Cardiac fibroblast (primary cell): ENCODE results near the gene CSF2.

ENCODE experiments used
- DNase-seq, 2 donors: peaks; one replicate each; pipeline versions ENCODE4 v3.0.0 to v3.0.0-alpha.2; 2010; ENCODE audit warnings: low read depth in 2 of 2
- H3K4me3 ChIP-seq, 2 donors: replicated peaks in 1 of 2; 1 replicate in 1 of 2; 2 replicates in 1 of 2; pipeline ENCODE4 v1.5.1; 2011; ENCODE audit warnings: low read depth in 2 of 2, low read length in 2 of 2, mild to moderate bottlenecking in 2 of 2, moderate library complexity in 1 of 2
- TF ChIP-seq, protein P1 (sequence below): IDR thresholded peaks from one replicate; pipeline ENCODE4 v1.5.1; 2011; ENCODE audit warnings: low read depth, mild to moderate bottlenecking, low read length, inconsistent platforms

CSF2 gene

DNA sequence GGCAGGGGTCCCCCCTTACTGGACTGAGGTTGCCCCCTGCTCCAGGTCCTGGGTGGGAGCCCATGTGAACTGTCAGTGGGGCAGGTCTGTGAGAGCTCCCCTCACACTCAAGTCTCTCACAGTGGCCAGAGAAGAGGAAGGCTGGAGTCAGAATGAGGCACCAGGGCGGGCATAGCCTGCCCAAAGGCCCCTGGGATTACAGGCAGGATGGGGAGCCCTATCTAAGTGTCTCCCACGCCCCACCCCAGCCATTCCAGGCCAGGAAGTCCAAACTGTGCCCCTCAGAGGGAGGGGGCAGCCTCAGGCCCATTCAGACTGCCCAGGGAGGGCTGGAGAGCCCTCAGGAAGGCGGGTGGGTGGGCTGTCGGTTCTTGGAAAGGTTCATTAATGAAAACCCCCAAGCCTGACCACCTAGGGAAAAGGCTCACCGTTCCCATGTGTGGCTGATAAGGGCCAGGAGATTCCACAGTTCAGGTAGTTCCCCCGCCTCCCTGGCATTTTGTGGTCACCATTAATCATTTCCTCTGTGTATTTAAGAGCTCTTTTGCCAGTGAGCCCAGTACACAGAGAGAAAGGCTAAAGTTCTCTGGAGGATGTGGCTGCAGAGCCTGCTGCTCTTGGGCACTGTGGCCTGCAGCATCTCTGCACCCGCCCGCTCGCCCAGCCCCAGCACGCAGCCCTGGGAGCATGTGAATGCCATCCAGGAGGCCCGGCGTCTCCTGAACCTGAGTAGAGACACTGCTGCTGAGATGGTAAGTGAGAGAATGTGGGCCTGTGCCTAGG is at the start of gene CSF2:
CSF2 (plus strand) TSS at position 559 of the 783 bp plus-strand sequence; CDS start at position 594, 35 bp downstream.
- no peak within 1 kb of the TSS for H3K4me3 ChIP-seq
- DNase-seq = peak in 1 of 2 donors; percentile 62
- TF ChIP-seq, protein P1, sequence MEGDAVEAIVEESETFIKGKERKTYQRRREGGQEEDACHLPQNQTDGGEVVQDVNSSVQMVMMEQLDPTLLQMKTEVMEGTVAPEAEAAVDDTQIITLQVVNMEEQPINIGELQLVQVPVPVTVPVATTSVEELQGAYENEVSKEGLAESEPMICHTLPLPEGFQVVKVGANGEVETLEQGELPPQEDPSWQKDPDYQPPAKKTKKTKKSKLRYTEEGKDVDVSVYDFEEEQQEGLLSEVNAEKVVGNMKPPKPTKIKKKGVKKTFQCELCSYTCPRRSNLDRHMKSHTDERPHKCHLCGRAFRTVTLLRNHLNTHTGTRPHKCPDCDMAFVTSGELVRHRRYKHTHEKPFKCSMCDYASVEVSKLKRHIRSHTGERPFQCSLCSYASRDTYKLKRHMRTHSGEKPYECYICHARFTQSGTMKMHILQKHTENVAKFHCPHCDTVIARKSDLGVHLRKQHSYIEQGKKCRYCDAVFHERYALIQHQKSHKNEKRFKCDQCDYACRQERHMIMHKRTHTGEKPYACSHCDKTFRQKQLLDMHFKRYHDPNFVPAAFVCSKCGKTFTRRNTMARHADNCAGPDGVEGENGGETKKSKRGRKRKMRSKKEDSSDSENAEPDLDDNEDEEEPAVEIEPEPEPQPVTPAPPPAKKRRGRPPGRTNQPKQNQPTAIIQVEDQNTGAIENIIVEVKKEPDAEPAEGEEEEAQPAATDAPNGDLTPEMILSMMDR = no peak

DNA sequence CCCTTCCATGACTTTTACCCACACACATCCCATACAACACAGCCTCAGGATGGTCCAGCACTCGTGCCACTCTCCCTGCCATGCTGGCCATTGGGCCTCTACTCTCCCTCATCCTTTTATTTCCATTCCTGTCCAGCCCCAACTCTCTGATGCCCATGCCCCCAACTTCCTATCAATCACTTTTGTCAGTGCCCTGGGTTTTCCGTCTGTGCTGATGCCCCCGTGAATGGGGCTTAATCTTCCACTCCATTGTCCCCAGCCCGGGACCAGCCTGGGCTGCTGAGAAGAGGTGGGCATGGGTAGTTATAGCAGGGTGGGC is 49.5 kb upstream of the CSF2 start:
- no peak for DNase-seq
- TF ChIP-seq, protein P1 = no peak
- no peak overlapping the region for H3K4me3 ChIP-seq

DNA sequence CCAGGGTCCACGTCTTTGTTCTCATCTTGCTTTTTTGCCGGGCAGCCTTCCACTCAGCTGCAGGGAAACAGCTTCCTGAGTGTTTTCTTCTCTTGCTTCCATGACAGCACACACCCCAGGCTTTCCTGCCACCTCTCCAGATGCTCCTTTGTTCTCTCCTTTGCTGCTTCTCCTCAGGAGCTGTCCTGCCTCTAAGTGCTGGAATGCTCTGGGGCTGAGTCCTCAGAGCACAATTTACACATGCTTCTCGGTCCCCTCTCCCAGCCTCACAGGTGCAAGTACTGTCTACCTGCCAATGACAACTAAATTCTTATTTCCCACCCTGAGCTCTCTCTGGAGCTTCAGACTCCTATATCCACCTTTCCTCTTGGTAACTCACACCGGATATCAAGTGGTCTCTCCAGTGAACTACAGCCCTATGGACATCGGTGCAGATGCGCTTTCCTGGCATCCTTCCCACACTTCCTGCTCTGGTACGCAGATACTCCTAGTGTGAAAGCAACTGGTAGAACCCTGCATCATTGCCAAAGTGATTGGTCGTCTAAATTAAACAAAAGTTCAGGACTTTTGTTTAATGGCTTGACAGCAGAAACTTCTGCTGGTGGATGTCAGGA is 48.7 kb upstream of the CSF2 start:
- TF ChIP-seq, protein P1 = no peak
- DNase-seq = no peak
- H3K4me3 ChIP-seq = no peak overlapping the region

DNA sequence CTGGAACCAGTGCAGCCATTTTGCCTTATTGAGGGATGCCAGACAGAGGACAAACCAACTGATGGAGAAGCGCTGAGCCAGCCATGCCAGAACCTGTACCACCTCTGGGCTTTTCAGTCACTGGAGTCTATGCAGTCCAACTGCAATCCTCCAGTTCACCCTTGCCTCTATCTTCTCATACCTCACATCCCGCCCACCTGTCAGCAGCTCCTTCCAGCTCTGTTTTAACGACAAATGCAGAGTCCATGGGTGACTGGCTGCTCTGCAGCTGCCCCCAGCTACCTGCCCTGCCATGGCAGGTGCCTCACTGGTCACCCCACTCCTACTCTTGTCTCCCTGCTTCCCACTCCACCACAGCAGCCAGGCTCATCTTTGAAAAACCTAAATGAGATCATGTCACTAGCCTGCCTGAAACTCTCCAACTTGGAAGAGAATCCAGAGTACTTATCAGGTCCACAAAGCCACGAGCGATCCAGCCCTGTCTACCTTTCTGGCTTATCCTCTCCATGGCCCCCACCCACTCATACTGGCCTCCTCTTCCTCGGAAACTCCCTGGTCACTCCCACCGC is 48.1 kb upstream of the CSF2 start:
- no peak overlapping the region for H3K4me3 ChIP-seq
- TF ChIP-seq, protein P1 = no peak
- no peak for DNase-seq

DNA sequence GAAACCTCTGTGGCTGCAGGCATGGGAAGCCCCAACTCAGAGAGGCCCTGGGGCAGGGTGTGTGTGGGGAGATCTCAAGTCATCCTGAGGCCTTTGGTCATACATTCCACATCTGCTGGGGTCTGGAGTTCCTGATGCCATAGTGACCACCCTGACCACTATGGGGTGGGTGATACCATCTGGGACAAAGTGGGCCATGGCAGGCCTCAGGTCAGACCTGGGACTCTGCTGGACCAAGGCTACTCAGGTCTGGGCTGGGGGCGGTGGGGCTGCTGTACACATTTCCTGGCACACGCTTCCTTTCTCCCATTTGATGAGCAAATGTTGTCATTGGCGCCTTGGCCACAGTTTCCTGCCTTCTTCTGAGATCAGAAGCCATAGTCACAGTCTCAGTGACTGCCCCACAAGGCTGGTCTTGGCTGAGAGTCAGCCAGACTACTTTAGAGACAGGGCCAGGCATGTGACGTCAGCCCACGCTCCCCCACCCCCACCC is 47.0 kb upstream of the CSF2 start:
- no peak overlapping the region for H3K4me3 ChIP-seq
- TF ChIP-seq, protein P1 = no peak
- no peak for DNase-seq

DNA sequence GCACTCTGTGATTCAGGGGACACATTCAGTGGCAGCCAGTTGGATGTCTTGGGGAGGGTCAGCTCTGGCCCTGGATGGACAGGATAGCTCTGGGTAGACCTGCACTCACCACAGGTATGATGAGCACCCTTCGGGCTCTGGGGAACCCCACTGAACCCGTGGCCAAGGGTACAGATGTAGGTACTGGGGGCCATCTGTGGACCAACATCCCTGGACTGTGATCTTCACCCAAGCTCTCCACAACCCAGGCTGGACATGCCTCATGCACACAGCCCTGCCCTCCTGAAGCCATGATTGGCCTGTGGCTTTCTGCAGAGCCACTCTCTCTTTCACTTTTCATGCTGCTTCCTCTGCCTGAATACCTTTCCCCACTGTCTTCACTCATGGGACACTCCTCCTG is 46.6 kb upstream of the CSF2 start:
- TF ChIP-seq, protein P1 = no peak
- DNase-seq = no peak
- no peak overlapping the region for H3K4me3 ChIP-seq
